Urinary bladder (tissue), 4 donors: ENCODE results near the gene CCSER2. TPM values are rescaled to one million over a fixed set of nuclear protein-coding genes. Genes with fewer than 3 reads are reported as not detected.
A peak's percentile ranks its signal among the peaks of the same experiment; 100 is the strongest.
"Not testable (repeated sequence)": the region's sequence is repeated elsewhere in the genome, so short reads cannot be mapped to it uniquely, and the experiment has no call there.

ENCODE experiments used
- DNase-seq: peaks from one replicate; pipeline ENCODE4 v3.0.0-alpha.2; 2015; ENCODE audit errors: extremely low spot score
- H3K27ac ChIP-seq: one replicate; pipeline ENCODE4 v1.5.1; 2013; ENCODE audit warnings: low read depth, mild to moderate bottlenecking, moderate library complexity
- H3K36me3 ChIP-seq: one replicate; pipeline ENCODE4 v1.6.1; 2013; ENCODE audit warnings: mild to moderate bottlenecking, moderate library complexity; ENCODE audit not compliant: insufficient read depth
- H3K4me1 ChIP-seq: one replicate; pipeline ENCODE4 v1.6.1; 2013; ENCODE audit warnings: mild to moderate bottlenecking, moderate library complexity; ENCODE audit not compliant: insufficient read depth
- H3K4me3 ChIP-seq: one replicate; pipeline ENCODE4 v1.5.1; 2013; ENCODE audit warnings: low read depth, low read length
- WGBS: extraction: QIAGEN DNeasy Blood & Tissue Kit; methylation state at CpG from one replicate; pipeline ENCODE4 v1.1.7; 2013; 5-methylcytosine and 5-hydroxymethylcytosine counted together
- polyA plus RNA-seq: library from polyadenylated mRNA; stranded (reverse); fragments of 200-250 nt; gene quantifications from one replicate; pipeline ENCODE4 v1.2.3, GENCODE V29; 2013
- total RNA-seq: library from RNA; depleted of rRNA; stranded (reverse); fragments of >200 nt; gene quantifications from one replicate; pipeline ENCODE4 v1.2.3, GENCODE V29; 2014
- donor health status: healthy with polysubstance abuse.
- donor health status: healthy.

Gene CCSER2
- total and polyA plus RNA-seq, 2 donors: 22.1 to 75.4 TPM

DNA sequence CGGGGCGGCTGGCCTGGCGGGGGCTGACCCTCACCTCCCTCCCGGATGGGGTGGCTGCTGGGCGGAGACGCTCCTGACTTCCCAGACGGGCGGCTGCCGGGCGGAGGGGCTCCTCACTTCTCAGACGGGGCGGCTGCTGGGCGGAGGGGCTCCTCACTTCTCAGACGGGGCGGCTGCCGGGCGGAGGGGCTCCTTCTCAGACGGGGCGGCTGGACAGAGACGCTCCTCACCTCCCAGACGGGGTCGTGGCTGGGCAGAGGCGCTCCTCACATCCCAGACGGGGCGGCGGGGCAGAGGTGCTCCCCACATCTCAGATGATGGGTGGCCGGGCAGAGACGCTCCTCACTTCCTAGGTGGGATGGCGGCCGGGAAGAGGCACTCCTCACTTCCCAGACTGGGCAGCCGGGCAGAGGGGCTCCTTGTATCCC is 19.2 kb downstream of the CCSER2 start:
- not testable (repeated sequence) for DNase-seq, H3K36me3 ChIP-seq, H3K4me1 ChIP-seq, H3K4me3 ChIP-seq, H3K27ac ChIP-seq
- 97% methylated on average over 31 of the region's 31 CpGs for WGBS

DNA sequence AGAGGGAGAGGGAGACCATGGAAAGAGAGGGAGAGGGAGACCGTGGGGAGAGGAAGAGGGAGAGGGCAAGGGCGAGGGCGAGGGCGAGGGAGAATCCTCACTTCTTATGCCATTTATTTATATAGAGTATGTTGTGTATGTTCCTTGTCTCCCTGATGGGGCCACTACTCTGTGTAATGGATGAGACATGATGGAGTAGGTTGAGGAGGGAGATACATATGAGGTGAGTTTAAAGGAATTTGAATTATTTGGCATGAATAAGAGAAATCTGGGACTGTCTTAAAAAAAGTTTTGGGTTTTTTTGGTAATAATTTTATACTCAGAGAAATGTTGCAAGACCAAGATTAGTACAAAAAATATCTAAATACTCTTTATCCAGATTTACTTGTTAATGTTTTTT is 20.1 kb downstream of the CCSER2 start:
- H3K4me1 ChIP-seq: no peaks in the 10 kb centered on the region
- H3K27ac ChIP-seq: no peak overlapping the region
- no peak for DNase-seq
- no peak overlapping the region for H3K4me3 ChIP-seq
- H3K36me3 ChIP-seq: no peaks in the 10 kb centered on the region
- 89% methylated on average over 4 of the region's 4 CpGs for WGBS

DNA sequence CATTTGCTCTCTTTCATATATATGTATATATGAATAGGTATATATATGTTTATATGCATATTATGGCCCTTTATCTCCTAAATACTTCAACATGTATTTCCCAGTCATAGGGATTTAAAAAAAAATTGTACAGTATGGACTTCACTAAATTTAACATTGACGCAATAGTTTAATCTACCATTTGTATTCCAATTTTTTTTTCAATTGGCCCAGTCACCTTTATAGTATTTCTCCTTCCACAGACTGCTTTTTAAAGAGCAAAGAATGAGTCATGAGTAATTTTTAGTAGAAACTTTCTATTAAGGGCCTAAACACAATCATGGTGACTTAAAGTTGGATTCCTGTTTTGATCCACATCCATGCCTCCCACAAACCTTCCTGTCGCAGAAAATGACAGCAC is 20.5 kb downstream of the CCSER2 start:
- no peak for DNase-seq
- H3K4me3 ChIP-seq: no peak overlapping the region
- no peaks in the 10 kb centered on the region for H3K4me1 ChIP-seq
- WGBS: 29% methylated on average over 2 of the region's 2 CpGs
- no peak overlapping the region for H3K27ac ChIP-seq
- no peaks in the 10 kb centered on the region for H3K36me3 ChIP-seq

DNA sequence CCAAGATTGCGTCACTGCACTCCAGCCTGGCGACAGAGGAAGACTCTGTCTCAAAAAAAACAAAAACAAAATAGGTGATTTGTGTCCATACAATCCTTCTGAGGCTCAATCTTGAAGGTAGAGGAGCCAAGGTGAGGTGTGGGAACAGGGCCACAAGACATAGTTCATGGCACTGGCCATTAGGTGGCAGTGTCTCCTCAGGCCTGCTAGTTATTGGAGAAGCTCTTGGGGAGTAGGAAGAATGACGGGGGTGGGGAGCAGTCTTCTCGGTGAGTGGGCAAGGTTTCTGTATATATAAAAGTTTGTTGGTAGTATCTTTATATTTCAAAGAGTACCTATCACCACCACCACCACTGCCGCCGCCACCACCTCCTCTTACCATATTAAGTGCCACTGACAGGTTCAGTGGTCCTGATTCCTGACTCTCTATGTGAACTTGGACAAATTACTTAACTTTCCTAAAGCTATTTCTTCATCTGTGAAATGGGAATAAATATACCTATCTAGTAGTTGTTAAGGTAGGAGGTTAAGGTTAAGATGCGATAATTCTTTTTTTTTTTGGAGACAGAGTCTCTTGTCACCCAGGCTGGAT is 24.0 kb downstream of the CCSER2 start:
- no peak overlapping the region for H3K27ac ChIP-seq
- H3K4me1 ChIP-seq: no peaks in the 10 kb centered on the region
- WGBS: 85% methylated on average over 7 of the region's 7 CpGs
- no peak overlapping the region for H3K4me3 ChIP-seq
- no peak for DNase-seq
- H3K36me3 ChIP-seq: no peaks in the 10 kb centered on the region

DNA sequence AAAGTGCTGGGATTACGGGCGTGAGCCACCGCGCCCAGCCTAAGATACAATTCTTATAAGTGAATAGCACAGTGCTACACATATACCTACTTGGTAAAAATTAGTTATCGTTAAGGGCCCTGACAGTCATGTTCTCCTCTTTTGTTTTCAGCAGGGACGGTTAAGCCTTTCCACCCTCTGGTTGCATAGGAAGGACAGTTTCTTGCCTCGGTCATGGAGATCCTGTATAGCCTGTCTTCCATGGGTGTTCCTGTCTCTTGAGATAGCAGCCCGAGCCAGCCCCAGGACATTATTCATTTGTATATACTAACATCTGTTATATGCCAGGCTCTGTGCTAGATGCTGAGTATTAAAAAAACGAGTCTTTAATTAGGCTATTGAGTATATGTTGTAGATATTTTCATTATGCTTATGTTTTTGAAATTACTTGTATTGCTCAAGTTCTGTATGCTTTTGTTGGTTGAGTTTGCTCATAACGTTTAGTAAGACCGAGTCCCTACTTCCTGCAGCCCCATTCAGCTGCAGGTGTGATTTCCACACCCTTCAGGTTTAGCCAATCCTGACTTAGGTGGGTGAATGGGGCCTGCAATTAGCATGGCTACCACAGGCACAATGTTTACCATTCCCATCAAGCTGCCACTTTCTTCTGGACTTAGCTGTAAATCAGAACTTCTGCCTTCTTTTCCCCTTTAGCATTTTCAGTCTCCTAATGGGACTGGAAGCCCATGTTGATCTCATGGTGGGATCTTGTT is 24.8 kb downstream of the CCSER2 start:
- no peaks in the 10 kb centered on the region for H3K4me1 ChIP-seq
- H3K36me3 ChIP-seq: no peaks in the 10 kb centered on the region
- WGBS: 80% methylated on average over 11 of the region's 11 CpGs
- H3K27ac ChIP-seq: no peak overlapping the region
- no peak for DNase-seq
- H3K4me3 ChIP-seq: no peak overlapping the region

DNA sequence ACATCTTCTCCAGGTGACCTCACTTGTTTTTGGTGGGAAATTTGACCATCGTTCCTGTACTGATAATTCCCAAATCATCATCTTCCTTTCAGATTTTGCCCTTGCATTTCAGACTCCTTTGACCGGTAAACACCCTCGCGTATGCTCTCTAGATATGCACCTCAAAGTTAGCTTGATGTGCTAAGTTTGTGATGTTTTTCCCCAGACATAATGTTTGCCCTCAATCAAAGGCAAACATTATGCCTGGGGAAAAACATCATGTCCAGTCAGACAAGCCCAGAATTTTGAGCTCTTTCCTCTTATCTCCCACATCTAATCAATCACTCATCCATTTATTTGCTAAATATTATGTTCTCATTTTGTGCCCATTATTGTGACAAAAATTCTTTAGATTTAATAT is 26.2 kb downstream of the CCSER2 start:
- Histone ChIP-seq H3K4me1 (no peaks in the 10 kb centered on the region), H3K27ac (no peak overlapping the region), H3K4me3 (no peak overlapping the region), H3K36me3 (no peaks in the 10 kb centered on the region)
- no peak for DNase-seq
- WGBS: 88% methylated on average over 4 of the region's 4 CpGs

DNA sequence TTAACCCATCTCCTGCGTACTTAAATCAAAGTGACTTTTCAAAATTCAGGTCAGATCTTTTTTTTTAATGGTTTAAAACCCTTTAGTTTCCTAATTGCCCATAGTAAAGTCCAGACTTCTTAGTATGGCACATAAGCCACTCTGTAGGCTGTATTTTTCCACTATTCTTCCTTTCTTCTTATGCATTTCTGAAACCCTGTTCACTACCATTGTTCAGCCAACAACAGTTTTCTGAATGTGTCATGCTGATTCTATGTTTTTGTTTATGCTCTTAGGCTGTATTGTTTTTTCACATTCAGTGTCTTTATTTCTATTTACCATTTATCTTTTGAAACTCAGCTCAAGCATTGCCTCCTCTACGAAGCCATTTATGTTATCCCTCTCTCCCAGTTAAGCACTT is 26.7 kb downstream of the CCSER2 start:
- Histone ChIP-seq H3K27ac (no peak overlapping the region), H3K36me3 (no peaks in the 10 kb centered on the region), H3K4me3 (no peak overlapping the region), H3K4me1 (no peaks in the 10 kb centered on the region)
- 96% methylated on average over 2 of the region's 2 CpGs for WGBS
- DNase-seq: no peak

DNA sequence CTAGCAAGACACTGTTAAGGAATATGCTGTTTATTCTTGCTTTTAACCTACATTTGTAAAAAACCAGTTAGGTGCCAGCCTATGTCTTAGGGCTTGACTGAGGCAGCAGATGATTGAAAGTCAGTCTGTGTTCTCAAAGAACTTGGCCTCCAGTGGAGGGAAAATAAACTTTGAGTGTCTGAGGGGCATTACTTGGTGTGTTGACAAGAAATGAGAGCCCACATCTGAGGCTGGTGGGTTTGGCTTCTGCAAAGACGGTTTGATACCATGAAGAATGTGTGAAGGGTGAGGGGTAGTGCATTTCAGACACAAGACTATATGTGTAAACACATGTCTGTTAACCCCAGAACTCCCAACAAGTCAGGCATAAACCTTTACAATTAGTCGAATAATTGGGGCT is 28.5 kb downstream of the CCSER2 start:
- WGBS: 82% methylated on average over 2 of the region's 2 CpGs
- DNase-seq: no peak
- H3K36me3 ChIP-seq: no peaks in the 10 kb centered on the region
- no peak overlapping the region for H3K4me3 ChIP-seq
- peaks cover 2% of the 10 kb centered on the region for H3K4me1 ChIP-seq
- no peak overlapping the region for H3K27ac ChIP-seq

DNA sequence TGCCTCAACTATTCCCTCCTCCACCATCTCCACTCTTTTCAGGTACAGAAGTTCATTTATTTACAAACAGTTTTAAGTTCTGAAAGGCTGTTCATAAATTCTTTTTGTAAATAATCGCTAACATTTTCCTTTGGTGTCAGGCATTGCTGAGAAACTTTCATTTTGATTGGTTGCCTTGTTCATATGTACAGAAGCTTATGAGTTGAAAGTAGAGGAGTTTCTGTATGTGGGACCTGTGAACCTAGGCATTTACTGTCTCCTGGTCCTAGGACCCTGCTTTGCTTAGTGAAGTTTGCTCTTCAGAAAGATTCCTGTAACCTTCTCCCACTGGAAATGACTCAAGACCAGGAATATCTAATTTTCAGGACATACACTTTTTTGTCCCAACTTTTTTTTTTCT is 30.4 kb downstream of the CCSER2 start:
- Histone ChIP-seq H3K4me1 (peaks cover 2% of the 10 kb centered on the region), H3K36me3 (no peaks in the 10 kb centered on the region), H3K4me3 (no peak overlapping the region), H3K27ac (no peak overlapping the region)
- WGBS: 79% methylated on average over 1 of the region's 1 CpG
- no peak for DNase-seq

DNA sequence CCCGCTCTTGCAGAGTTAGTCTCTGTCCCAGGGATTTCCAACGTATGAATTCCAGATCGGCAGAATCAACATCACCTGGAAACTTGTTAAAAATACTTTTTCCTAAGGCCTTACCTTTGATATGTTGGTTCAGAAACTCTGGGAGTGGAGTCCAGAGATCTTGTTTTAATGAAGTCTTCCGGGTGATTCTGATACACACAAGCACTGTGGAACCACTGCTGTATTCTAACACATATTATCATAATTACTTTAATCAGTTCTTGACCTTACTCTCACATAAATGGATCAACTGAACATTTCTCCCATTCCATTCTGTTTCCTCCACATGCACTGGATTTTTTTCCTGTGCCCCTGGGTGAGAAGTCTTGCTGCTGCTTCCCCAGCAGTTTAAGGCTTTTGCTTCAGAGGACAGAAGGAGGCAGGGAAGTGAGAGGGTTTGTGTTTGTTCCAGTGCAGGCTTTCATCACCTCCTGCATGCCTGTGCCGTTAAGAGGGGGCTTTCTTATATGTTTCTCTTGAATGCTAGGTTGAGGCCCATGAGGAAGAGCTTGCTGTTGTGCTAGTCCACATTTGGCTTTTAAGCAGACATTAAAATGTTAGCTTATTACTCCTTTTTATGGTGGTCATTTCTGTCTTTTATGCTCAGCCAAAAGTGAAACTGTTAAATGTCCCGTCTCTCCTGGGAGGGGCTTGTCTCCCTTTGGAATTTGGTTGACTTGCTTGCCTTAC is 32.4 kb downstream of the CCSER2 start:
- 44% methylated on average over 6 of the region's 6 CpGs for WGBS
- no peak for DNase-seq
- H3K36me3 ChIP-seq: no peaks in the 10 kb centered on the region
- H3K4me1 ChIP-seq: peaks cover 2% of the 10 kb centered on the region
- H3K4me3 ChIP-seq: peak overlapping the region; percentile 32
- no peak overlapping the region for H3K27ac ChIP-seq

DNA sequence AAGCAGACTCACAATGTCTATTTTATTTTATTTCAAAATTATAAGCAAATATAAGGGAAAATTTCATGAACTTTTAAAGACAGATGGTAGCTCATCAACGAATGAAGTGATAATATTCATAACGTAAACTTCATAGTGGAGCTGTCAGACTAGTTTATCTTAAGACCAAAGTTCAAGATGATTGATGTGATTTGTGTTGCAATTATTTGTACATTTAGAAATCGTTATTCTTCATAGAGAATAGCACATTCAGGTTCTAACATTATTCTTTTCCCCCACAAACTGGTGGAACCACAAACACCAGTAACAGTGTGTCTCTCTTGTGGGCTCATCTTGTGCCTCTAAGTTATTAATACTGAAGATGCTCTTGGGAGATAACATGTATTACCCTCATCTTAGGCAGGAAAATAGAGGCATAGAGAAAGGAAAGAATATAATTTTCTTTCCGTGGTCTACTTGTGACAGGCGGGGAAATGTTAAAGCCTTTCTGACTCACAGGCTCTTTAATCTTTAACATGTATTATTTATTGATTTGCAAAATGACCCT is 37.0 kb downstream of the CCSER2 start:
- no peak for DNase-seq
- Histone ChIP-seq H3K36me3 (no peaks in the 10 kb centered on the region), H3K27ac (no peak overlapping the region), H3K4me1 (peaks cover 2% of the 10 kb centered on the region), H3K4me3 (no peak overlapping the region)
- WGBS: 70% methylated on average over 5 of the region's 5 CpGs

DNA sequence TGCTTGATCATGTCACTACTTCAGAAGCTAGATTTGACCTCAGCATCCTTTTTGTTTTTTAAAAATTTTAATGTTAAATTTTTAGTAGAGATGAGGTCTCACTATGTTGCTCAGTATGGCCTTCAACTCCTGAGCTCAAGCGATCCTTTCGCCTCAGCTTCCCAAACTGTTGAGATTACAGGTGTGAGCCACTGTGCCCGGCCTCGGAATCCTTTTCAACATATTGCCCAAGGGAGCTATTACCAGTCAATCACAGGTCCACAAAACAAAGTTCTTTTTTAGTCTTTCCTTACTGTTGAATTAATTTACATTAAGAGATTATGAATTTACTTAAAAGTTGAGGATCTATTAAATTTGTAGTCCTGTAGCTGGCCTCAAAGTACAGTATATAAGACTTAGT is 37.7 kb downstream of the CCSER2 start:
- WGBS: 96% methylated on average over 4 of the region's 4 CpGs
- no peak for DNase-seq
- no peaks in the 10 kb centered on the region for H3K36me3 ChIP-seq
- no peak overlapping the region for H3K27ac ChIP-seq
- no peak overlapping the region for H3K4me3 ChIP-seq
- H3K4me1 ChIP-seq: no peaks in the 10 kb centered on the region

DNA sequence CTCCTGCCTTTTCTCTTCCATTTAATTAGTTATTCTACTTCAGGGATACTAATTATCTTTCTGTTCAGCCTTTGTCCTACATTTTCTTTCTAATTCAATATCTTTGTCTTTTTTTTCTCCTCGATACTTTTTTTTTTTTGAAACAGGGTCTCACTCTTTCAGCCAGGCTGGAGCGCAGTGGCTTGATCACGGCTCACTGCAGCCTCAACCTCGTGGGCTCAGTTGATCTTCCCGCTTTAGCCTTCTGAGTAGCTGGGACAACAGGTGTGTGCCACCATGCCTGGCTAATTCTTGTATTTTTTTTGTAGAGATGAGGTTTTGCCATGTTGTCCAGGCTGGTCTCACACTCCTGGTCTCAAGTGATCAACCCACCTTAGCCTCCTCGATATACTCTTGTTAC is 38.9 kb downstream of the CCSER2 start:
- H3K4me1 ChIP-seq: no peaks in the 10 kb centered on the region
- 94% methylated on average over 6 of the region's 6 CpGs for WGBS

DNA sequence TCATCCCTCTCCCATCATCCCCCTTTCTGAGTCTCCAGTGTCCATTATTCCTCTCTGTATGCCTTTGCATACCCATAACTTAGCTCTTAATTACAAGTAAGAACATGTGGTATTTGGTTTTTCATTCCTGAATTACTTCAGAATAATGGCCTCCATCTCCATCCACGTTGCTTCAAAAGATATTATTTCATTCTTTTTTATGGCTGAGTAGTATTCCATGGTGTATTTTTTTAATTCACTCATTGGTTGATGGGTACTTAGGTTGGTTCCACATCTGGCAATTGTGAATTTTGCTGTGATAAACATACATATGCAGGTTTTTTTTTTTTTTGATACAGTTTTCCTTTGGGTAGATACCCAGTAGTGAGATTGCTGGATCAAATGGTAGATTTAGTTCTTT is 40.4 kb downstream of the CCSER2 start:
- DNase-seq: no peak
- Histone ChIP-seq H3K4me3 (no peak overlapping the region), H3K4me1 (no peaks in the 10 kb centered on the region), H3K36me3 (no peaks in the 10 kb centered on the region), H3K27ac (no peak overlapping the region)
- 96% methylated on average over 1 of the region's 1 CpG for WGBS

More for the DNA sequence above, 38.9 kb downstream of the CCSER2 start:
- Histone ChIP-seq H3K27ac (no peak overlapping the region), H3K36me3 (no peaks in the 10 kb centered on the region), H3K4me3 (no peak overlapping the region)
- no peak for DNase-seq
